Stimulated activated CD4-positive, alpha-beta T cell treated with anti-CD3 and anti-CD28 coated beads, Interleukin-1b, Interleukin-23, amount 100 ng/mL, for 24 hours (primary cell): ENCODE measurements around the gene WDR49.

Experiments
- DNase-seq, 4 experiments: peaks; one replicate each; pipeline ENCODE4 v3.0.0-alpha.2; 2020; ENCODE audit warnings: low read depth in 4 of 4, low spot score in 1 of 4

WDR49 gene

GRCh38 chr3:167653760-167654159 lies at the start of gene WDR49:
TSS of gene WDR49 (minus strand) at chr3:167653942. CDS start at chr3:167653425, 517 bp downstream.
- DNase-seq: no peak

- no peak for DNase-seq
Measured at GRCh38 chr3:167700926-167701325, 47.2 kb upstream of the WDR49 start.

DNA sequence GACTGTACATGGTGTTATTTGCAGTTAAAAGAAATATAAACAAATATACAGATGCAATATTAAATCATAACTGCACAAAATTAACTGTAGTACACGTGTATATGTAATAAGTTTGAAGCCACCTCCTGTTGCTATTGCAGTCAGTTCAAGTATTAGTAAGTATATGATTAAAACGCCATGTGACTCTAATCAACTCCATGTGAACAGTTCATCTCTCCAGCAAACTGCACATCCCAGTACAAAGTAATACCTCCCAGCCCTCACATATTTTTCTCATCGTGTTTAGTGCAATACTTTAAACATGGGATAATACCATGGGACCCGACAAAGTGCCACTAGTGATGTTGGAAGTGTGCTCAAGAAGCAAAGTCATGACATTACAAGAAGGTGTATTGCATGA lies 46.3 kb upstream of the WDR49 start:
- no peak for DNase-seq

- DNase-seq: no peak
Measured at GRCh38 chr3:167694121-167694520, 40.4 kb upstream of the WDR49 start.

DNA sequence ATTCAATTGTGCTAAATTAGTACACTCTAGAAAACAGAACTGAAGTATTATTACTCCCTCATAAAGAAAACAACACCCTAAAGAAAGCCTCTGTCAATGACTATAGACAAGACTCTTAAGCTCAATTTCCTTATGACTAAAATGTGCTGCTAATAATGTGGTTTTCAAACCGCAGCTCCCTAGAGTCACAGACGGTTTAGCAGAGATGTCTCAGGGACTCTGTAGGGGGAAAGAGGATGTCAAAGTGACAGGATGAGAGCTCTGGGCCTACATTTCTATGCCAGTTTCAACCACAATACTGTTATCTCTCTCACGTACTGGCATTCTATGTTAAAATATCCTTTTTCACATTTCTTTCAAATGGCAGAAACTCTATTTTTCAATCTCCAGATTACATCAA lies 37.6 kb upstream of the WDR49 start:
- no peak for DNase-seq

DNA sequence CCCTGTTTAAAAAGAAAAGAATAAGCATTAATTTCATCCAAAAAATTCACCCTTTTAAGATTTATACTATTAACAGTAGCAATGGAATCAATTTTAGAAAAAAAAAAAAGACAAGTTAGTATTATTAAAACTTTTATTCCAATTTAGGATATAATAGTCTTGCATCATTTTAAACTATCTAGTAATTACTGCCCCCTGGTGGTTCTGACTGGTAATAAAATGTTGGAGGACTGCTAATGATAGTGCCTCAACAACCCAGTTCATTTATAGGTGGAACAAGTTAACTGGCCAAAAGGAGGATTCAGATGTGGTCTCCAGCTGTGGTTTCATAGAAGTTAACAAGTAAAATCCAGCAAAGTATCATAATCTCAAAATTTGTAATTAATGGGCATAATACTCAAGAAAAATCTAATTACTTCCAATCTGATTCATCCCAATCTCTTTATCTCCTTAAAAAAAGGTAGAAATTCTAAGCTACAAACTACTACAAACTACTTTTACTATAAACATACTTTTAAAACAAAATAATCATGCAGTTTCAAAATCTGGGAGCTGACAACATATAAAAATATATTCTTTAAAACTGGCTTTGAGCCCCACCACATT lies 30.7 kb upstream of the WDR49 start:
- peak in 3 of 4 experiments; percentile 21 to 49 (median 25) for DNase-seq

DNA sequence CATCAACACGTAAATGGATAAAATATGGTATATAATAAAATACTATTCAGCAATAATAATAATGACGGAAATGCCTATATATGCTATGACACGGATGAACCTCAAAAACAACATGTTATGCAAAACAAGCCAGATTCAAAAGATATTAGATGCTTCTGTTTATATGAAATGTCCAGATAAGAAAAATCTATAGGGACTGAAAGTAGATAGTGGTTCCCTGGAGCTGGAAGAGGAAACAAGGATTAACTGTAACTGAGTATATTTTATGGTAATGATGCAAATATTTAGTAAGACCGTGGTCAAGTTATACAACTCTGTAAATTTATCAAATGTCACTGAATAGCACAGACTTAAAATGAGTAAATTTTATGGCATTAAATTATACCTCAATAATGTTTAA lies 25.8 kb upstream of the WDR49 start:
- DNase-seq: no peak

GRCh38 chr3:167675848-167676247 lies 22.1 kb upstream of the WDR49 start:
- DNase-seq: no peak

DNA sequence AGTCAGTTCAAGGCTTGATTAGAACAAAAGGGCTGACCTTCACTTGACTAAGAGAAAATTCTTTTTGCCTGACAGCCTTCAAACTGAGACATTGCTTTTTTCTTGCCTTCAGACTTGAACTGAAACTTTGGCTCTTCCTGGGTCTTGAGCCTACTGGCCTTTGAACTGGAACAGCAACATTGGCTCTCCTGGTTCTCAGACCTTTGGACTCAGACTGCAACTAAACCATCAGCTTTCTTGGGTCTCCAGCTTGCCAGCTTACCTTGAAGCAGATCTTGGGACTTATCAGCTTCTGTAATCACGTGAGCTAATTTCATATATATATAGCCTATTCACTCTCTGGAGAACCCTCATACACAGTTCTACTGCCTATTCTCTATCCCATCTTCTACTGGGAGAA lies 19.5 kb upstream of the WDR49 start:
- no peak for DNase-seq

- DNase-seq: no peak
Measured at GRCh38 chr3:167671878-167672427, 18.2 kb upstream of the WDR49 start.

- no peak for DNase-seq
Measured at GRCh38 chr3:167669699-167670098, 16.0 kb upstream of the WDR49 start.

DNA sequence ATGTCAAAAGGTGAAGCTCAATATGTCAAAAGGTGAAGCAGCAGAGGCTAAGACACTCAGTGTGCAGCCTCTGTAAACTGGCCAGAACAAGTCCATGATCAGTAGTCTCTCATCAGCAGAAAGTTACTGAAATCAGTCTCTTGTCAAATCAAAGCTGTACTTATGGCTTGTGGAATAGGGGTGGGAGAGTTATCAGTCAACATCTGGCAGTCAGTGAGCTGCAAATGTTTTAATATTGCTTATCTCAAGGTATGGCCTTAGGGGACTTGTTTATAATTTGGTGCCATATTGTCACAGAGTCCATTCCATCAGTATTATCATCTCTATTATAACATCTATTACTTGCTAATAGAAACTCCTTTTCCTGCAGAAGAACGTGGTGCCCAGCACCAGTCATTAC lies 14.9 kb upstream of the WDR49 start:
- no peak for DNase-seq

- DNase-seq: no peak
Measured at GRCh38 chr3:167666563-167666962, 12.8 kb upstream of the WDR49 start.

DNA sequence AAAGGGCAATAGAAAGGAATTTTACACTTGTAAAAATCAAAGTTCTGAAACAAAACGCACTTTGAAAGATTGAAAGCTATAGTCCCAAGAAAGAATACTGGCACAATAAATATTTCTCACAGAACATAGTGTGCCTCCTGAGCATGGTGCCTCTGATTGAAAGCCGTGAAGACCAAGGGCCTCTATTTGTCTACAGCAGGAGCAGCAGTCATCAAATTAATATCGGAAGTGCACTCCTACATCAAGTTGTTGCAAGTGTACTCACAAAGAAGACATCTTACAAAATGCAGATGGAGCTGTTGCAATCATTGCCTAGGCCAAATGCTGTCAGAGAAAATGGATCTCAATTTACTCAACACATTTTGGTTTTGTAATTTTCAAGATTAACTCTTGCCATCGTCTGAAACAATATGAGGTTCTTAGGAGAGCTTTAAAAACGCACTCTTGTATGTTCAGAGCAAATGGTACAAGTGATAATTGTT lies 9.2 kb upstream of the WDR49 start:
- no peak for DNase-seq

DNA sequence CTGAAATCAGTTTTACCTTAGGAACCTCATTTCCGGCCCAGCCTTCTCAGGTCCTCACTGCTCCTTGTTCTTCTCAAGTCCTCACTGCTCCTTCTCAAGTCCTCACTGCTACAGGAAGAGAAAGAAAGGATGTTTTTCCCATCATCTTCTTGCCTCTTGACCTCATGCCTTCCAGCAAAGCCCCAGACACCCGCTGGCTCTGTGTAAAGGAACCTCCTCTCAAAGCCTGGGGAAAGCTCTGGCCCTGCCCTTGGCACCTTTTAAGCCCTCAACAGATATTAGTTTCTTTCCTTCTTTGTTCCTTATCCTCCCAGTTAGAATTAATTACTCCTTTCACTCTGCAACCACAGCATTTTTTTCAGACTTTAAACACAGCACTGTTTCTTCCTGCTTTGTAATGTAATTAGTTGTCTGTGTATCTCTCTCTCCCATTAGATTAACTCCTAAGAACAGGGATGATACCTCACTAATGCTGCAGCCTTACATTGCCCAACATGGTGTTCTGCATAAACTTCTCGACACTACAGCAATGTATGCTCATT lies 4.0 kb upstream of the WDR49 start:
- no peak for DNase-seq

DNA sequence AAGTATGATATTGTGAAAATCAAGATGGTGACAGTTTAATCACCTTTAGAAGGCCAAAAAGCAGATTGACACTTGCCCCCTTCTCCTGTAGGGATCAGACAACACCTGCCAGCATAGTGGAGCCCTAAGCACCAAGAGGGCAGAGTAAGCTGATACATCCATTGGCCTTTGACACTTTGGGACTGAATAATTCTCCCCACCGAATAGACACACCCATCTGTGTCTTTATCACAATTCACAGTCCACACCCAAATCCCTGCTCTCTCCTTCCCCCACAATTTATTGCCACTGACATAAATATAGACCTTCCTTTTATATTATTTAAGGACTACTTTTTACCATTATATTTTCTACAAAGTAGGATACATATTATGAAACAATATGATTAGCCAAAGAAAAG lies 3.1 kb upstream of the WDR49 start:
- no peak for DNase-seq

DNA sequence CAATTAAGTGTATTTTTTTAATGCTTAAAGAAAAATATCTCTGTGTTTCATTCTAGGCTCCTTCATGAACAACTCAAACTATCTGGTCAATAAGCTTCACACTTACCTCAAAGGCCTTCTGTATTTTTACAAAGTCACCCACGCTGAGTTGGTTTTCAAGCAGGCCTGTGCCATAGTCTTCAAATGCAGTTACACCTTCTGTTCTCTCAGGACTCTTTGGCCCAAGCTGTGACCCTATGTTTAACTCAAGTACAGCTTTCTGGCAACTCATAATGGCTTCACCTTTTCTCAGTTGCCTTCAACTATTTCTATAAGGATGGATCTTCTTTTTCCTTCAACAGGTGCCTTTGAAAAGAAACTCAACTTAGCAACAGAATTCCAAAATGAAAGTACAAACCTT lies 587 bp downstream of the WDR49 start:
- no peak for DNase-seq

GRCh38 chr3:167651826-167652225 lies 1.9 kb downstream of the WDR49 start:
- no peak for DNase-seq

GRCh38 chr3:167650459-167650858 lies 3.3 kb downstream of the WDR49 start:
- no peak for DNase-seq

GRCh38 chr3:167649746-167650145 lies 4.0 kb downstream of the WDR49 start:
- DNase-seq: no peak

- DNase-seq: no peak
Measured at GRCh38 chr3:167644611-167645010, 9.1 kb downstream of the WDR49 start.

DNA sequence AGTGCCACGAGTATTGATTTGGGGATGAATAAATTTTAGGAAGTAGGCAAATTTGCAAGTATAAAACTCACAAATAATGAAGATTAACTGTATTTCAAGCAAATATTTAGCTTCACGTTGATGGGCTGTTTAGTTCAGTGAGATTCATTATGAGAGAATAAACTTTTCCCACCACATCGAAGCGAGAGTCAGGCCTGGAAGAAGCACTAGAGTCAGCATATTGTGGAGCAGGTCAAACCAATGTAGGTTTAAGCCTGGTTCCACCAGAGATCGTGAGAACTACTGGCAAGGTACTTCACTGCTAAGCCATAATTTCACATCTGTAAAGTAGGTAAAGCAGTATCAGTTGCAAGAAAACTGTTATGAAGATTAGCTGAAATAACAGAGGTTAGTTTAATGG lies 22.3 kb downstream of the WDR49 start:
- DNase-seq: no peak

GRCh38 chr3:167626490-167626889 lies 27.3 kb downstream of the WDR49 start:
- DNase-seq: no peak
